ENCODE results near the gene MEGF11. TPM values are rescaled to one million over a fixed set of nuclear protein-coding genes. Genes with fewer than 3 reads are reported as not detected.

The MEGF11 gene
- total RNA-seq, 1 experiment from 2014 or later, result 2.3 TPM

GRCh38 chr15:66186049-66186825 lies 67.3 kb downstream of the MEGF11 start:
- Histone ChIP-seq H3K27ac (ENCODE audit: low read depth, low read length) (no peak overlapping the region), H4K20me1 (ENCODE audit: insufficient read depth) (no peaks in the 10 kb centered on the region), H2AFZ (ENCODE audit: low read depth, low read length, poor library complexity, severe bottlenecking) (no peak overlapping the region), H3K36me3 (ENCODE audit: control insufficient read depth in 1 of 2, insufficient read depth in 2 of 2, low read length in 2 of 2) (no peaks in the 10 kb centered on the region), H3K79me2 (ENCODE audit: insufficient read depth, low read length) (no peaks in the 10 kb centered on the region), H3K4me2 (ENCODE audit: low read length) (no peak overlapping the region), H3K4me1 (ENCODE audit: control insufficient read depth in 1 of 2, insufficient read depth in 2 of 2, low read length in 2 of 2) (no peaks in the 10 kb centered on the region), H3K4me3 (replicated peaks in 1 of 2; ENCODE audit: low read depth in 1 of 2, low read length in 2 of 2) (no peak overlapping the region), H3K27me3 (ENCODE audit: insufficient read depth, low read length) (peaks cover 20% of the 10 kb centered on the region), H3K9me3 (ENCODE audit: control insufficient read depth in 1 of 2, insufficient read depth in 1 of 2, low read depth in 1 of 2, low read length in 2 of 2) (no peaks in the 10 kb centered on the region), H3K9me2 (ENCODE audit: insufficient read depth) (no peaks in the 10 kb centered on the region), H3K9ac (ENCODE audit: low read length) (no peak overlapping the region)
- no peak for TF ChIP-seq ZNF274 (IDR thresholded peaks at IDR 0.05; ENCODE audit: low read depth, low read length)
- no peak for TF ChIP-seq REST (IDR thresholded peaks at IDR 0.05; ENCODE audit: low read depth)
- TF ChIP-seq TCF7L2 (IDR thresholded peaks at IDR 0.05; ENCODE audit: borderline replicate concordance, extremely low read depth, insufficient read depth, insufficient read length), result no peak
- TF ChIP-seq FOSL1 (IDR thresholded peaks at IDR 0.05; ENCODE audit: low read depth), result no peak
- no peak for TF ChIP-seq EGR1 (IDR thresholded peaks at IDR 0.05; ENCODE audit: low read depth)
- no peak for TF ChIP-seq CBX3 (IDR thresholded peaks at IDR 0.05; ENCODE audit: low read depth)
- DNase-seq (ENCODE audit: low read depth, low spot score) (no peak), ATAC-seq (no peak)
- BruUV-seq (replicated peaks), result no TSS peak
- RAD21 ChIA-PET (ENCODE audit: low non-redundant PET in 1 of 2, low total read pairs in 2 of 2, uncharacterized antibody in 2 of 2, unreplicated experiment in 2 of 2), result no interaction called here
- CTCF ChIA-PET, result no interaction called here
- POLR2A ChIA-PET, result no interaction called here
- intact Hi-C loops (cut with micrococcal nuclease), result no loop called here
